Measurements from ENCODE around the gene CHRNG.

DNA sequence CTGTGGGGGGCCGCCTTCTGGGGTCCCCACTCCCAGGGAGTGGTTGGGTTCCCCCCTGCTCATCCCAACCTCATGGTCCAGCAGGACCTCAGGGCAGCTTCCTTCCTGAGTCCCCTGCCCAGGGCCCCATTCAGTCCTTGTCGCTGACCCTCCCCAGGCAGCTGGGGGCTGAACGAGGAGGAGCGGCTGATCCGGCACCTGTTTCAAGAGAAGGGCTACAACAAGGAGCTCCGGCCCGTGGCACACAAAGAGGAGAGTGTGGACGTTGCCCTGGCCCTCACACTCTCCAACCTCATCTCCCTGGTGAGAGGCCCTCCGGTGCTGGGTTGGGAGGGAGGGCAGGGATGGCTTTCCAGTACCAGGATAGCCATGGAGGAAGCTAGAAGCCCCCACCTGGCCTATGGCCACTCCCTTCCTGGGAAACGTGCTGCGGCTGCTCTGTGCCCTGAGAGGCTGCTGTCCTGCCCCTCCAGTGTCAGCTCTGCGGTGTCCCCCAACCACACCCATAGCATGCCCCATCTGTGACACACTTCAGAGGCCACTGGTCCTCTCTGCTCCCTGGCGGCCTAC lies 13.0 kb upstream of the CHRNG start:
- TF ChIP-seq, protein P1, sequence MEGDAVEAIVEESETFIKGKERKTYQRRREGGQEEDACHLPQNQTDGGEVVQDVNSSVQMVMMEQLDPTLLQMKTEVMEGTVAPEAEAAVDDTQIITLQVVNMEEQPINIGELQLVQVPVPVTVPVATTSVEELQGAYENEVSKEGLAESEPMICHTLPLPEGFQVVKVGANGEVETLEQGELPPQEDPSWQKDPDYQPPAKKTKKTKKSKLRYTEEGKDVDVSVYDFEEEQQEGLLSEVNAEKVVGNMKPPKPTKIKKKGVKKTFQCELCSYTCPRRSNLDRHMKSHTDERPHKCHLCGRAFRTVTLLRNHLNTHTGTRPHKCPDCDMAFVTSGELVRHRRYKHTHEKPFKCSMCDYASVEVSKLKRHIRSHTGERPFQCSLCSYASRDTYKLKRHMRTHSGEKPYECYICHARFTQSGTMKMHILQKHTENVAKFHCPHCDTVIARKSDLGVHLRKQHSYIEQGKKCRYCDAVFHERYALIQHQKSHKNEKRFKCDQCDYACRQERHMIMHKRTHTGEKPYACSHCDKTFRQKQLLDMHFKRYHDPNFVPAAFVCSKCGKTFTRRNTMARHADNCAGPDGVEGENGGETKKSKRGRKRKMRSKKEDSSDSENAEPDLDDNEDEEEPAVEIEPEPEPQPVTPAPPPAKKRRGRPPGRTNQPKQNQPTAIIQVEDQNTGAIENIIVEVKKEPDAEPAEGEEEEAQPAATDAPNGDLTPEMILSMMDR (conservative IDR thresholded peaks at IDR 0.05; ENCODE audit: low read length) = no peak
- TF ChIP-seq EZH2phosphoT487 (IDR thresholded peaks at IDR 0.05; ENCODE audit: borderline replicate concordance) = no peak

Measured in Loucy (cell line).